ENCODE results near the gene DBN1. TPM values are rescaled to one million over a fixed set of nuclear protein-coding genes. Genes with fewer than 3 reads are reported as not detected.
A peak's percentile ranks its signal among the peaks of the same experiment; 100 is the strongest.

The DBN1 gene
- total and polyA plus RNA-seq, 7 experiments from 2014 or later = 0.64 to 8.8 (median 2.2) TPM

DNA sequence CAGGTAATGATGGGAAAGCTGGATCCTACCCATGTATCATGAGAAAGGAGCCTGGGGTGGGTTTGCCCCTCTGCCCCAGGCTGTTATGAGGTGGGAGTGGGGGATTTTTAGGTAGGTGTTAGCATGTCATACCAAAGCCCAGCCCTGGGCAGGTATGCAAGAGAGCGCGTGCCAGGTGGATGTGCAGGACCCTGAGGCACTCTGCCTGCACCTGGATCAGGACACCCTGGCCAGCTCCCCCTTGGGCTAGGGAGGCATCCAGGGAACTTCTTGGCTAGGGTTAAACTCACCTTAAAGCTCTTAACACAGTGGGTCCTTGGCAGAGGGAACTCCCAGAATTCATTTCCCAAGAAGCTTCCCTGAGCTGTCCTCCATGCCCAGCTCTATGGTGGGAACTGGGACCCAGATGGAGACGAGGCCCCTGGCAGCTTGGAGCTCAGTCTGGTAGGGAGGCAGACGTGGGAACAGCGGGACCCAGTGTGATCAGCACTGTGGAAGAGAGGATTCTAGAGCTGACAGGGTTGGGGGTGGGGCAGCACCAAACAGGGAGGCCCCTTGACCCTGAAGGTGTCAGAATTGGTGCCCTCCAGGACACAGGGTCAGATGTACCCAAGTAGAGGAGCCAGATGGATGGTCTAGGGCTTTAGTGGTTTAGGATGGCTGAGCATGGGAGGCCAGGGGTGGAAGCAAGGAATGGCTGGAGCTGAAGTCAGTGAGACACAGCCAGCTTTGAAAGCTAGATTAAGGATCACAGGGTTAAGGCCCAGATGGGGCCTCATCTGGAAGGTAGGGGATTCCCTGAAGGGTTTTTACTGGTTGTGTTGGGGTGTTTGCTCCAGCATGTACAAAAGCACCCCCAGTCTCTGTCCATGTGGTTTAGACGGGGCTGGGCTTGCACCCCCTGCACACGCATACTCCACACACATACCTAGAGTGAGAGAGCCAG is 29.1 kb downstream of the DBN1 start:
- CTCF ChIA-PET = interaction anchor here (0.8 to 8.8 kb wide), 11 partner anchors 10 to 74 kb away, joined by 4 to 105 read pairs (median 6); no protein-coding TSS in a partner anchor
- POLR2A ChIA-PET = interaction anchor here (0.8 to 23.1 kb wide), 7 partner anchors 7 to 71 kb away, joined by 3 to 804 read pairs (median 5); partner anchors contain the start of genes F12, GRK6 and PFN3

GRCh38 chr5:177443144-177443983 is 30.1 kb downstream of the DBN1 start:
- H3K27ac Mint-ChIP-seq = peak overlapping the region in 7 of 9 donors; percentile 80 to 97 (median 93)
- H3K4me3 Mint-ChIP-seq = no peak overlapping the region
- intact Hi-C loops (cut with micrococcal nuclease) = no loop called here
- ChIA-PET POLR2A (interaction anchor here (0.6 to 23.1 kb wide), 6 partner anchors 9 to 156 kb away, joined by 3 to 804 read pairs (median 4); partner anchors contain the start of genes F12, GRK6 and PFN3), CTCF (interaction anchor here (1.0 to 8.8 kb wide), 8 partner anchors 9 to 73 kb away, joined by 4 to 105 read pairs (median 6); no protein-coding TSS in a partner anchor)
- Histone ChIP-seq H3K9me3 (ENCODE audit: control insufficient read depth in 2 of 3, low read length in 3 of 3) (no peaks in the 10 kb centered on the region), H3K27ac (ENCODE audit: low read depth, low read length) (peak overlapping the region; percentile 97), H3K4me3 (ENCODE audit: low read length) (no peak overlapping the region), H3K36me3 (ENCODE audit: control insufficient read depth in 2 of 3, insufficient read depth in 3 of 3, low read length in 3 of 3) (peaks cover 4 to 47% (median 7%) of the 10 kb centered on the region in 3 experiments), H3K4me1 (ENCODE audit: control insufficient read depth in 2 of 2, insufficient read depth in 2 of 2, low read length in 2 of 2) (peaks cover 11 to 49% of the 10 kb centered on the region in 2 donors), H3K27me3 (ENCODE audit: control insufficient read depth in 2 of 2, insufficient read depth in 2 of 2, low read length in 2 of 2) (no peaks in the 10 kb centered on the region)
- H3K4me1 Mint-ChIP-seq = peaks cover 42 to 67% (median 52%) of the 10 kb centered on the region in 7 donors
- no peak for ATAC-seq
- H3K27me3 Mint-ChIP-seq = peaks cover 0 to 7% (median 0%) of the 10 kb centered on the region in 5 donors
- peak in 1 of 9 donors; percentile 11 for DNase-seq
- H3K9me3 Mint-ChIP-seq = no peaks in the 10 kb centered on the region
- peaks cover 0 to 18% (median 10%) of the 10 kb centered on the region in 5 donors for H3K36me3 Mint-ChIP-seq

More for the DNA sequence above, 29.1 kb downstream of the DBN1 start:
- DNase-seq (peak in 2 of 9 donors; percentile 10 to 77), ATAC-seq (peak; percentile 30)
- Histone ChIP-seq H3K27me3 (ENCODE audit: control insufficient read depth in 2 of 2, insufficient read depth in 2 of 2, low read length in 2 of 2) (no peaks in the 10 kb centered on the region), H3K36me3 (ENCODE audit: control insufficient read depth in 2 of 3, insufficient read depth in 3 of 3, low read length in 3 of 3) (peaks cover 4 to 40% (median 7%) of the 10 kb centered on the region in 3 experiments), H3K4me3 (ENCODE audit: low read length) (no peak overlapping the region), H3K4me1 (ENCODE audit: control insufficient read depth in 2 of 2, insufficient read depth in 2 of 2, low read length in 2 of 2) (peaks cover 11 to 46% of the 10 kb centered on the region in 2 donors), H3K9me3 (ENCODE audit: control insufficient read depth in 2 of 3, low read length in 3 of 3) (no peaks in the 10 kb centered on the region), H3K27ac (ENCODE audit: low read depth, low read length) (peak overlapping the region; percentile 97)
- Mint-ChIP-seq H3K27me3 (peaks cover 0 to 10% (median 0%) of the 10 kb centered on the region in 5 donors), H3K4me1 (peaks cover 42 to 64% (median 51%) of the 10 kb centered on the region in 7 donors), H3K27ac (peak overlapping the region; percentile 88 to 97 (median 92)), H3K9me3 (no peaks in the 10 kb centered on the region), H3K4me3 (peak overlapping the region; percentile 42 to 85 (median 74)), H3K36me3 (peaks cover 0 to 12% (median 8%) of the 10 kb centered on the region in 5 donors)
- intact Hi-C loops (cut with micrococcal nuclease) = loop anchor here in 1 of 2 donors (1.0 kb wide), 2 partner anchors 10 to 15 kb away; no protein-coding TSS in a partner anchor

DNA sequence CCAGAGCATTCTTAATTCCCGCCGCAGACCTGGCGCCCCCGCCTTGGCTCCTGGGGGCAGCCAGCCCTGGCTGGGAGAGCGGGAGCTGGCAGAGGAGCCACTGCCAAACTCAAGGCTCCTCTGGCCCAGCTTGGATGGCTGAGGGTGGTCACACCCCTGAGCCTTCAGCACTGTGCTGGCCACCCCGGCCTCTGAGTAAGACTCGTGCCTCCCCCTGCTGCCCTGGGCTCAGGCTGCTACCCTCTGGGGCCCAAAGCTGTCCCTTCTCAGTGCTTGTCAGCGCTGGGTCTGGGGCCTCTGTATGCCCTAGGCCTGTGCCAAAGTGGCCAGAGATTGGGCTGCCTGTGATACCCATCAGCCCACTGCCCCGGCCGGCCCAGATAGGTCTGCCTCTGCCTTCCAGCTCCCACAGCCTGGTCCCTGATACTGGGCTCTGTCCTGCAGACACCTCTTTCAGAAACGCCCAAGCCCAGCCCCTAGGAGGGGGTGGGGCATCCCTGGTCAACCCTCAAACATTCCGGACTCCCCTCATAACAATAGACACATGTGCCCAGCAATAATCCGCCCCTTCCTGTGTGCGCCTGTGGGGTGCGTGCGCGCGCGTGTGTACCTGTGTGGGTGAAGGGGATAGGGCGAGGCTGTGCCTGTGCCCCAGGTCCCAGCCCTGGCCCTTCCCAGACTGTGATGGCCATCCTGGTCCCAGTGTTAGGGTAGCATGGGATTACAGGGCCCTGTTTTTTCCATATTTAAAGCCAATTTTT is 31.2 kb downstream of the DBN1 start:
- no peaks in the 10 kb centered on the region for H3K9me3 Mint-ChIP-seq
- H3K4me1 Mint-ChIP-seq = peaks cover 46 to 69% (median 53%) of the 10 kb centered on the region in 7 donors
- H3K27me3 Mint-ChIP-seq = no peaks in the 10 kb centered on the region
- no peak for ATAC-seq
- ChIA-PET POLR2A (interaction anchor here (0.6 to 23.1 kb wide), 7 partner anchors 11 to 171 kb away, joined by 3 to 804 read pairs (median 4); partner anchors contain the start of genes F12, GRK6 and PFN3), CTCF (interaction anchor here (0.9 to 8.8 kb wide), 7 partner anchors 10 to 72 kb away, joined by 4 to 105 read pairs (median 25); no protein-coding TSS in a partner anchor)
- peak overlapping the region in 1 of 10 donors; percentile 56 for H3K4me3 Mint-ChIP-seq
- H3K4me3 ChIP-seq (ENCODE audit: low read length) = no peak overlapping the region
- no peaks in the 10 kb centered on the region for H3K27me3 ChIP-seq (ENCODE audit: control insufficient read depth in 2 of 2, insufficient read depth in 2 of 2, low read length in 2 of 2)
- no peaks in the 10 kb centered on the region for H3K9me3 ChIP-seq (ENCODE audit: control insufficient read depth in 2 of 3, low read length in 3 of 3)
- peaks cover 0 to 27% (median 14%) of the 10 kb centered on the region in 5 donors for H3K36me3 Mint-ChIP-seq
- intact Hi-C loops (cut with micrococcal nuclease) = no loop called here
- H3K4me1 ChIP-seq (ENCODE audit: control insufficient read depth in 2 of 2, insufficient read depth in 2 of 2, low read length in 2 of 2) = peaks cover 11 to 49% of the 10 kb centered on the region in 2 donors
- peak overlapping the region; percentile 97 for H3K27ac ChIP-seq (ENCODE audit: low read depth, low read length)
- H3K36me3 ChIP-seq (ENCODE audit: control insufficient read depth in 2 of 3, insufficient read depth in 3 of 3, low read length in 3 of 3) = peaks cover 4 to 58% (median 16%) of the 10 kb centered on the region in 3 experiments
- peak in 1 of 9 donors; percentile 5 for DNase-seq
- peak overlapping the region in 6 of 9 donors; percentile 28 to 97 (median 36) for H3K27ac Mint-ChIP-seq

DNA sequence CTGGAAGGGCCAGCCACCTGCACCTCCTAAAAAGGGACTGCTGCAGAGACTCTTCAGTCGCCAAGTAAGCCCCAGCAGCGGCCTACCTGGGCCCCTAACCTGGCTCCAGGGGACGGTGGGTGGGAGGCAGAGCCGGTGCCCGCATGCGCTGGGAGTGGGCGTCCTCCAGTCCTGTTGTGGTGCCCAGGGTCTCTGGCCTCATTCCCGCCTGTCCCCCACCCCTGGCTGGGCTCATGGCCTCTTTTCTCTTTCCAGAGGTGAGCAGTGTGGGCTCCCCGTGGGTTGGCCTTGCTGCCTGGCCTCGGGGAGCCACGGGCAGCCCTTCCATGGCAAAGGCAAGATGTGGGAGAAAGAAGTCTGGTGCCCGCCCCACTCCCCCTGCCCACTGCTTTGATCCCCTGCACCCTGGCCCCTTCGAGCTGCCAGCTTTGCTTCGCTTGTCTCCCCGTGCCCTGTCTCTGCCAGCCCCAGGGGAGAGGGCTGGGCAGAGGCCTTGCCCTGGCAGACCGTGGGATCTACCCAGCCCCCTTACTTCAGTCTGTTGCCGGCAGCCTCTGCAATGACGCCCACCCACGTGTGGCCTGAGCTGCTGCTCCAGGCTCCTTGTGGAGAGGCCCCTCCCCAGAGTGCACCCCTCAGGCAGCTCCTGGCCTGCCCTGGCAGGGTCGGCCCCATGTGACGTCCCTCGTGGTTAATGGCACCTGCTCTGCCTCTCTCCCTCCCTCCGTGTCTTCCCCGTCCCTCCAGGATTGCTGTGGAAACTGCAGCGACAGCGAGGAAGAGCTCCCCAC is 32.2 kb downstream of the DBN1 start:
- Histone ChIP-seq H3K27ac (ENCODE audit: low read depth, low read length) (peak overlapping the region; percentile 84), H3K27me3 (ENCODE audit: control insufficient read depth in 2 of 2, insufficient read depth in 2 of 2, low read length in 2 of 2) (no peaks in the 10 kb centered on the region), H3K36me3 (ENCODE audit: control insufficient read depth in 2 of 3, insufficient read depth in 3 of 3, low read length in 3 of 3) (peaks cover 9 to 69% (median 23%) of the 10 kb centered on the region in 3 experiments), H3K4me1 (ENCODE audit: control insufficient read depth in 2 of 2, insufficient read depth in 2 of 2, low read length in 2 of 2) (peaks cover 10 to 52% of the 10 kb centered on the region in 2 donors), H3K9me3 (ENCODE audit: control insufficient read depth in 2 of 3, low read length in 3 of 3) (no peaks in the 10 kb centered on the region), H3K4me3 (ENCODE audit: low read length) (no peak overlapping the region)
- intact Hi-C loops (cut with micrococcal nuclease) = no loop called here
- peak overlapping the region in 1 of 10 donors; percentile 56 for H3K4me3 Mint-ChIP-seq
- ATAC-seq = no peak
- no peaks in the 10 kb centered on the region for H3K9me3 Mint-ChIP-seq
- peak overlapping the region in 5 of 9 donors; percentile 28 to 92 (median 76) for H3K27ac Mint-ChIP-seq
- ChIA-PET POLR2A (interaction anchor here (0.6 to 23.1 kb wide), 7 partner anchors 7 to 172 kb away, joined by 3 to 804 read pairs (median 6); partner anchors contain the start of gene GRK6), CTCF (interaction anchor here (0.7 to 3.7 kb wide), 5 partner anchors 9 to 38 kb away, joined by 3 to 25 read pairs (median 5); no protein-coding TSS in a partner anchor)
- H3K36me3 Mint-ChIP-seq = peaks cover 0 to 34% (median 18%) of the 10 kb centered on the region in 5 donors
- no peak for DNase-seq
- peaks cover 52 to 79% (median 63%) of the 10 kb centered on the region in 7 donors for H3K4me1 Mint-ChIP-seq
- H3K27me3 Mint-ChIP-seq = no peaks in the 10 kb centered on the region

Data from naive thymus-derived CD4-positive, alpha-beta T cell (primary cell).